A549 (cell line): ENCODE data around the gene MEG3. TPM values are rescaled to one million over a fixed set of nuclear protein-coding genes. Genes with fewer than 3 reads are reported as not detected.

Experiments used
- ATAC-seq, 2 experiments: fragments of 200-7000 bp in 1 of 2; fragments of >200 bp in 1 of 2; cut with Nextera tagmentation in 1 of 2; cut with Tn5 transposase in 1 of 2; 3 replicates each; pipeline versions ENCODE4 v1.8.0 to v1.9.1; 2018 to 2020; ENCODE audit warnings: mild to moderate bottlenecking in 1 of 2, moderate library complexity in 1 of 2
- CTCF ChIA-PET: fragments of 300-600 bp; sonication (Branson Sonifier 250); formaldehyde crosslinking; extraction: SDS; loops from one replicate; lab custom pipeline; 2021; ENCODE audit warnings: antibody characterized with exemption, inconsistent platforms; lab: Yijun Ruan, JAX
- POLR2A ChIA-PET: fragments of 350-600 bp; formaldehyde crosslinking; extraction: SDS; loops from one replicate; lab custom pipeline; 2021; ENCODE audit warnings: antibody characterized with exemption, inconsistent platforms; lab: Yijun Ruan, JAX
- DNase-seq, 2 experiments: peaks; one replicate each; pipeline versions ENCODE4 v3.0.0 to v3.0.0-alpha.2; 2011 to 2016; ENCODE audit warnings: low read depth in 1 of 2, low spot score in 1 of 2
- FAIRE-seq: peaks from 2 replicates; lab custom pipeline; 2011; peaks lifted over from hg19 to GRCh38; lab: Jason Lieb, UNC
- H3K27ac ChIP-seq, 2 experiments: fragments of >200 bp; sonication (Bioruptor Twin); formaldehyde crosslinking; 3 replicates each; pipeline ENCODE4 v1.5.1; 2016 to 2017
- H3K4me1 ChIP-seq: fragments of >200 bp; sonication (Bioruptor Twin); formaldehyde crosslinking; 3 replicates; pipeline ENCODE4 v1.6.1; 2016
- H3K4me2 ChIP-seq: fragments of >200 bp; sonication (Bioruptor Twin); formaldehyde crosslinking; 3 replicates; pipeline ENCODE4 v1.6.1; 2016
- H3K4me3 ChIP-seq: fragments of >200 bp; sonication (Bioruptor Twin); formaldehyde crosslinking; 3 replicates; pipeline ENCODE4 v1.5.1; 2016
- H3K9me3 ChIP-seq: fragments of >200 bp; sonication (Bioruptor Twin); formaldehyde crosslinking; 3 replicates; pipeline ENCODE4 v1.6.1; 2016
- CEBPB ChIP-seq, 2 experiments: fragments of >200 bp in 1 of 2; sonication (Bioruptor Twin) in 1 of 2; formaldehyde crosslinking in 1 of 2; IDR thresholded peaks; 2 replicates each; pipeline ENCODE4 v1.6.1; 2012 to 2016
- ESRRA ChIP-seq: fragments of 150-350 bp; IDR thresholded peaks from 2 replicates; pipeline ENCODE4 v1.6.1; 2014; ENCODE audit warnings: mild to moderate bottlenecking, low read length, borderline replicate concordance
- FOSB ChIP-seq: fragments of 250-450 bp; sonication (Bioruptor Pico); IDR thresholded peaks from 2 replicates; pipeline ENCODE4 v1.5.0; 2020; ENCODE audit warnings: mild to moderate bottlenecking, moderate library complexity
- FOSL2 ChIP-seq, 2 experiments: fragments of 450-650 bp in 1 of 2; fragments of >200 bp in 1 of 2; sonication (Bioruptor Twin) in 1 of 2; formaldehyde crosslinking; IDR thresholded peaks; 2 replicates each; pipeline versions ENCODE4 v1.5.0 to v1.6.1; 2016 to 2020; ENCODE audit warnings: mild to moderate bottlenecking in 1 of 2, moderate library complexity in 1 of 2
- JUN ChIP-seq, 2 experiments: fragments of >200 bp; sonication (Bioruptor Twin); formaldehyde crosslinking; IDR thresholded peaks; 2 replicates in 1 of 2; 3 replicates in 1 of 2; pipeline ENCODE4 v1.6.1; 2016 to 2017
- JUNB ChIP-seq: fragments of >200 bp; sonication (Bioruptor Twin); formaldehyde crosslinking; IDR thresholded peaks from 2 replicates; pipeline ENCODE4 v1.6.1; 2016
- NR3C1 ChIP-seq: fragments of >200 bp; sonication (Bioruptor Twin); formaldehyde crosslinking; IDR thresholded peaks from 3 replicates; pipeline ENCODE4 v1.6.1; 2017
- PHF8 ChIP-seq: fragments of 200-600 bp; sonication (generic); IDR thresholded peaks from 2 replicates; pipeline ENCODE4 v1.6.1; 2016; ENCODE audit warnings: low read depth, mild to moderate bottlenecking, antibody characterized with exemption, moderate library complexity, borderline replicate concordance
- POLR2AphosphoS2 ChIP-seq: conservative IDR thresholded peaks from 2 replicates; pipeline ENCODE4 v1.6.1; 2012; ENCODE audit warnings: low read length, improper control_type of control experiment, inconsistent platforms
- RARB ChIP-seq: fragments of 250-450 bp; sonication (Bioruptor Pico); IDR thresholded peaks from 2 replicates; pipeline ENCODE4 v1.8.0; 2021; ENCODE audit warnings: mild to moderate bottlenecking, moderate library complexity
- RCOR1 ChIP-seq: fragments of 150-350 bp; IDR thresholded peaks from 2 replicates; pipeline ENCODE4 v1.6.1; 2014; ENCODE audit warnings: antibody characterized with exemption, low read length, low read depth
- RFX5 ChIP-seq: fragments of 450-650 bp; IDR thresholded peaks from 2 replicates; pipeline ENCODE4 v1.7.1; 2014; ENCODE audit warnings: antibody characterized with exemption, mild to moderate bottlenecking, moderate library complexity
- SMC3 ChIP-seq: fragments of >200 bp; sonication (Bioruptor Twin); formaldehyde crosslinking; IDR thresholded peaks from 3 replicates; pipeline ENCODE4 v1.6.1; 2018; ENCODE audit warnings: inconsistent platforms
- SREBF2 ChIP-seq: fragments of 450-650 bp; IDR thresholded peaks from 2 replicates; pipeline ENCODE4 v1.6.1; 2014; ENCODE audit warnings: mild to moderate bottlenecking, moderate library complexity
- TFCP2L1 ChIP-seq: fragments of 250-450 bp; sonication (Bioruptor Pico); IDR thresholded peaks from 2 replicates; pipeline ENCODE4 v1.5.0; 2021; ENCODE audit warnings: mild to moderate bottlenecking
- ZC3H11A ChIP-seq: fragments of 450-650 bp; IDR thresholded peaks from 2 replicates; pipeline ENCODE4 v1.6.1; 2014; ENCODE audit warnings: antibody characterized with exemption, mild to moderate bottlenecking
- ZFP36 ChIP-seq: fragments of 450-650 bp; IDR thresholded peaks from 2 replicates; pipeline ENCODE4 v1.6.1; 2014; ENCODE audit warnings: borderline replicate concordance; ENCODE audit not compliant: partially characterized antibody
- ZSCAN20 ChIP-seq: fragments of 250-450 bp; sonication (Bioruptor Pico); IDR thresholded peaks from 2 replicates; pipeline ENCODE4 v1.8.0; 2022; ENCODE audit warnings: mild to moderate bottlenecking, moderate library complexity
- WGBS: methylation state at CpG from one replicate; pipeline ENCODE4 v1.1.6; 2017; ENCODE audit errors: missing lambda C conversion rate; 5-methylcytosine and 5-hydroxymethylcytosine counted together
- polyA plus RNA-seq, 4 experiments: library from polyadenylated mRNA; depleted of rRNA in 3 of 4; stranded (reverse); fragments of >200 nt; fragmentation: RNase III in 1 of 4; extraction: RNeasy Plus Mini Kit Qiagen cat#74134 plus additional on column Dnase treatment in 1 of 4; gene quantifications; 2 replicates in 3 of 4; 3 replicates in 1 of 4; pipeline ENCODE4 v1.2.3, GENCODE V29; 2011 to 2017
- TF ChIP-seq, protein P1 (sequence below): fragments of >200 bp; sonication (Bioruptor Twin); formaldehyde crosslinking; IDR thresholded peaks from 3 replicates; pipeline ENCODE4 v1.6.1; 2016
- TF ChIP-seq, protein P2 (sequence below): fragments of 150-350 bp; IDR thresholded peaks from 2 replicates; pipeline ENCODE4 v1.6.1; 2014; ENCODE audit warnings: low read depth, mild to moderate bottlenecking, low read length
- TF ChIP-seq, protein P3 (sequence below): fragments of 250-450 bp; sonication (Bioruptor Pico); IDR thresholded peaks from 2 replicates; pipeline ENCODE4 v1.5.0; 2020; ENCODE audit warnings: low read depth, mild to moderate bottlenecking, moderate library complexity
- TF ChIP-seq, protein P4 (sequence below): fragments of >200 bp; sonication (Bioruptor Twin); formaldehyde crosslinking; IDR thresholded peaks from 3 replicates; pipeline ENCODE4 v1.5.1; 2016

The MEG3 gene
- polyA plus RNA-seq, 2 of the 4 experiments (the other 2 are of a cell fraction) = 27.0 to 56.7 TPM

DNA sequence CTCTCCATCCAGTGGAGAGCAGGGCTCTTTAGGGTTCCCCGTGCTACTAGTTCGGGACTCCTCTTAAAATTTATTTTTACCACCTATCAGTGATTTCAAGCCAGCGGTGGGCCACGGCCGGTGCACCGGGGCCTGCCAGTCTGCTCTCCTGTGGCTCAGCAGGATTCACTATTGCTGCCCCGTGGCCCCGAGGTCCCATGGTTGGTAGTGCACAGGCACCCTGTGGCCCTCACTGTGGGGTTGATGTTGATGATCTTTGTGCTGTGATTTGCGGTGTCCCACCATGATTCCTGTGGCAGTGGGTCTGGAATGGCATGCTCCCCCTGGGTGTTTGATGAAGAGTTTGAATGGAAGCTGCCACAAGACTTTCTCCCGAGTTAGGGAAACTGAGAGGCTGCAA lies 12.6 kb upstream of the MEG3 start:
- ATAC-seq = no peak
- no peak for FAIRE-seq
- ChIA-PET CTCF (interaction anchor here (1.1 kb wide), 1 partner anchor 25 kb away, joined by 3 read pairs; no protein-coding TSS in a partner anchor), POLR2A (no interaction called here)
- no peak for TF ChIP-seq PHF8
- no peak for TF ChIP-seq ZSCAN20 (CRISPR knock-in tag)
- no peak for TF ChIP-seq ZC3H11A
- DNase-seq = no peak
- Histone ChIP-seq H3K27ac (no peak overlapping the region), H3K4me2 (no peak overlapping the region), H3K4me3 (no peak overlapping the region), H3K4me1 (no peaks in the 10 kb centered on the region), H3K9me3 (peaks cover 38% of the 10 kb centered on the region)
- WGBS = 58% methylated on average over 10 of the region's 10 CpGs

DNA sequence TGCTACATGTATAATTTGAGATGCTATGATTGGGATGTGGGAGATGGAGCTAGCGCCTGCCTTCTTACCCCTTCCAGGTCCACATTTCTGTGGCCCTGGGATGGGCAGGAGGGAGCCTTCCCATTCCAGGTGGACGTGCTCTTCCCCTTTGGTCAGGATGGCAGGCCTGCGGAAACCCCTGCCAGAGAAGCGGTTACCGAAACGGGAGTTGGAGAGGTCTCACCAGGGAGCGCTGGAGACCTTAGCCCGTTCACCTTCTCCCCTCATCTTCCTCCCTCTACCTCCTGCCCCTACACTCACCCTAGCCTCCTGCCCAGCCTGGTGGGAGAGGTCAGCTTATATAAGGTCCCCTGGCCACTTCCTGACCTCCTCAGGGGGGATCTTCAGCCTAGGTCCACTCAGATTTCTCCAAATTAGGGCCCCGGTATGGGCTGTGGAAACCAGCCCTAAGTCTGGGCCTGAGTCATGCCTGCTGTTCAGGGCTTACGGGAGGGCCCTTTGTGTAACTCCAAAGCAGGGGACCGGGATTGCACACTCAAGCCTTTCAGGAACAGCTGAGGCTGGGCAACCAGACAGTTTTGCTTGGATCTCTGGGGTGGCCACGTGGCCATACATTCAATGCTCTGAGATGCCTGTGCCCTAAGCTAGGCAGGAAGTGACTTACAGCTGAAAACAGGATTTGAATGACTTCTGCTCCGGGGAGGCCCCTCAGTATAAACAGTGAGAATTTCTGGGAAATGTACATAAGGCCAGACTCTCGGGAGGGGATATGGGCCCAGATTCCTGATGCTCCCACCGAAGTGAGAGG lies 10.2 kb upstream of the MEG3 start:
- no peak for TF ChIP-seq ESRRA
- TF ChIP-seq, protein P1, sequence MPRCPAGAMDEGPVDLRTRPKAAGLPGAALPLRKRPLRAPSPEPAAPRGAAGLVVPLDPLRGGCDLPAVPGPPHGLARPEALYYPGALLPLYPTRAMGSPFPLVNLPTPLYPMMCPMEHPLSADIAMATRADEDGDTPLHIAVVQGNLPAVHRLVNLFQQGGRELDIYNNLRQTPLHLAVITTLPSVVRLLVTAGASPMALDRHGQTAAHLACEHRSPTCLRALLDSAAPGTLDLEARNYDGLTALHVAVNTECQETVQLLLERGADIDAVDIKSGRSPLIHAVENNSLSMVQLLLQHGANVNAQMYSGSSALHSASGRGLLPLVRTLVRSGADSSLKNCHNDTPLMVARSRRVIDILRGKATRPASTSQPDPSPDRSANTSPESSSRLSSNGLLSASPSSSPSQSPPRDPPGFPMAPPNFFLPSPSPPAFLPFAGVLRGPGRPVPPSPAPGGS = no peak
- TF ChIP-seq FOSB (CRISPR knock-in tag) = no peak
- H3K4me3 ChIP-seq = no peak overlapping the region
- DNase-seq (no peak), FAIRE-seq (no peak), ATAC-seq (no peak)
- H3K4me2 ChIP-seq = no peak overlapping the region
- H3K9me3 ChIP-seq = peaks cover 14% of the 10 kb centered on the region
- POLR2A ChIA-PET = no interaction called here
- WGBS = 87% methylated on average over 15 of the region's 15 CpGs
- H3K27ac ChIP-seq = no peak overlapping the region
- CTCF ChIA-PET = interaction anchor here (1.0 to 1.4 kb wide), 3 partner anchors 9 to 35 kb away, joined by 3 read pairs; no protein-coding TSS in a partner anchor
- H3K4me1 ChIP-seq = no peaks in the 10 kb centered on the region

DNA sequence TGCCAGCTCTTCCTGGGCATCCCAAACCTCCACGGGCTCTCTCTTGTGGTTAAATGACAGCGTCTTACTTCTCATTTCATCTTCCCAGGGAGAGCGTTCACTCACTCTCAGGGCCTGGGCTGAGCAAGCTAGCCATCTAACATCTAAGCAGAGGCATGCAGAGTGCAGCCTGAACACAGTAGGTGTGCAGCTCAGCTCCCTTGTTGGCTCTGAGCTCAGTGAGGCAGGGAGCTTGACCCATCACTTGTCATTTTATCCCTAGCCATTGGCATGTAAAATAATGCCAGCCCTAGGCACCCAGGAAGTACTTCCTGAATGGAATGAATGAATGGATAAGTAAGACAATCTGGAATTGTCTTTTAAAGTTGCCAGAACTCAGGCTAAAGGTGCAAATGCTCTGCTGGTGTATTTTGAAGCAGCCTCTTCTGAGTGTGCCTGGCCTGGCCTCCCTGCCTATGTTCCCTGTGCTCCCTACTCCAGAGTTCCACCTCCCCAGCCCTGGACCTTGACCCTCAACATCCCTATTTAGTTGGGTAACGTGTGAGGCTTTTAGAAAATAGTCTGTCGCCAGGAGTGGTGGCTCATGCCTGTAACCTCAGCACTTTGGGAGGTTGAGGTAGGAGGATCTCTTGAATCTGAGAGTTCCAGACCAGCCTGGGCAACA lies 9.5 kb upstream of the MEG3 start:
- no peak overlapping the region for H3K4me2 ChIP-seq
- ATAC-seq (no peak), FAIRE-seq (no peak), DNase-seq (no peak)
- no peaks in the 10 kb centered on the region for H3K4me1 ChIP-seq
- H3K9me3 ChIP-seq = peaks cover 6% of the 10 kb centered on the region
- no peak overlapping the region for H3K4me3 ChIP-seq
- TF ChIP-seq JUNB = no peak
- POLR2A ChIA-PET = no interaction called here
- CTCF ChIA-PET = interaction anchor here (1.0 to 1.4 kb wide), 3 partner anchors 8 to 34 kb away, joined by 3 read pairs; no protein-coding TSS in a partner anchor
- no peak overlapping the region for H3K27ac ChIP-seq
- 83% methylated on average over 5 of the region's 5 CpGs for WGBS

DNA sequence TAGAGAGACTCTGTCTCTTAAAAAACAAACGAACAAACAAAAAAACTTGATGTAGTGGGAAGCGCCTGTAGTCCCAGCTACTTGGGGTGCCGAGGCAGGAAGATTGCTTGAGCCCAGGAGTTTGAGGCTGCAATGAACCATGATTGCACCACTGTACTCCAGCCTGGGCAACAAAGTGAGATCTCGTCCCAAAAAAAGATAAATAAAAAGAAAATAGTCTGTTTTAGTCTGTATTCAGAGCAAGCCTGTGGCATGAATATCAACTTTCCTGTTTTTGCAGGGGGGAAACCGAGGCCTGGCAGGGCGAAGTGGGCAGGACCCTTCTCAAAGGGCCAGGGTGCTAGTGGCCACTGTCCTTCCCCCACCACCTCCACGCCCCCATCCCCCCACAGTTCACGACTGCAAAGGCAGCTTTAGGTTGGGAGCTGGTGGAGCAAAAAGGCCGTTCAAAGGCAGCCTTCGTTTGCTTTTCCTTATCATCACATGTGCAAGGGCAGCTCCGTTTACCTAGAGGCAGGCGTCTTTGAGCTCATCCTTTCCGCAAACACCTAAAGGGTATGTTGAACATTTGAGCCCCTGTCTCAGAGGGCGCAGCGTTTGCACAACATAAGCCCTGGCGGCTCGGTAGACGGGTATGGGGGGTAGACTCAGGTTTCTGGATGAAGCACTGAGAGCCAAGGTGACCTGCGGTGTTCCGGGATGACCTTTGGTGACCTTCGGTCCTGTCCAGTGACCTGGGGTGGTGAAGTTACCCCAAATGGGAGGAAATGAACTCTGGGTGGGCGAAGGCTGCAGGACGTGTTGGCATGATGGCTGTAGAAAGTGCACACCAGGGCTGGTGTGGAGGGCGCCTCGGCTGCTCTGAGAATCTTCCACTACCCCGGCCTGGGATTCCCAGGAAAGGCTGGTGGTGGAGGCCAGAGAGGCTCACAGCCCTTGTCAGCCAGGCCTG lies 8.7 kb upstream of the MEG3 start:
- ChIA-PET CTCF (no interaction called here), POLR2A (no interaction called here)
- DNase-seq (no peak), ATAC-seq (no peak), FAIRE-seq (no peak)
- H3K27ac ChIP-seq = no peak overlapping the region
- H3K4me3 ChIP-seq = no peak overlapping the region
- H3K9me3 ChIP-seq = no peaks in the 10 kb centered on the region
- H3K4me1 ChIP-seq = no peaks in the 10 kb centered on the region
- no peak overlapping the region for H3K4me2 ChIP-seq
- 75% methylated on average over 26 of the region's 26 CpGs for WGBS
- TF ChIP-seq PHF8 (no peak), TFCP2L1 (no peak), CEBPB (IDR thresholded peaks at IDR 0.05) (no peak), ZFP36 (no peak), NR3C1 (no peak), SREBF2 (no peak), RCOR1 (no peak), RARB (CRISPR knock-in tag) (no peak), SMC3 (no peak), POLR2AphosphoS2 (no peak), JUN (IDR thresholded peaks at IDR 0.05) (no peak), RFX5 (no peak), FOSL2 (IDR thresholded peaks at IDR 0.05) (no peak), FOSL2 (CRISPR knock-in tag; IDR thresholded peaks at IDR 0.05) (no peak)
- TF ChIP-seq, protein P2, sequence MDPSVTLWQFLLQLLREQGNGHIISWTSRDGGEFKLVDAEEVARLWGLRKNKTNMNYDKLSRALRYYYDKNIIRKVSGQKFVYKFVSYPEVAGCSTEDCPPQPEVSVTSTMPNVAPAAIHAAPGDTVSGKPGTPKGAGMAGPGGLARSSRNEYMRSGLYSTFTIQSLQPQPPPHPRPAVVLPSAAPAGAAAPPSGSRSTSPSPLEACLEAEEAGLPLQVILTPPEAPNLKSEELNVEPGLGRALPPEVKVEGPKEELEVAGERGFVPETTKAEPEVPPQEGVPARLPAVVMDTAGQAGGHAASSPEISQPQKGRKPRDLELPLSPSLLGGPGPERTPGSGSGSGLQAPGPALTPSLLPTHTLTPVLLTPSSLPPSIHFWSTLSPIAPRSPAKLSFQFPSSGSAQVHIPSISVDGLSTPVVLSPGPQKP = no peak
- TF ChIP-seq, protein P3, sequence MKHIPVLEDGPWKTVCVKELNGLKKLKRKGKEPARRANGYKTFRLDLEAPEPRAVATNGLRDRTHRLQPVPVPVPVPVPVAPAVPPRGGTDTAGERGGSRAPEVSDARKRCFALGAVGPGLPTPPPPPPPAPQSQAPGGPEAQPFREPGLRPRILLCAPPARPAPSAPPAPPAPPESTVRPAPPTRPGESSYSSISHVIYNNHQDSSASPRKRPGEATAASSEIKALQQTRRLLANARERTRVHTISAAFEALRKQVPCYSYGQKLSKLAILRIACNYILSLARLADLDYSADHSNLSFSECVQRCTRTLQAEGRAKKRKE (CRISPR knock-in tag) = no peak
- TF ChIP-seq, protein P4, sequence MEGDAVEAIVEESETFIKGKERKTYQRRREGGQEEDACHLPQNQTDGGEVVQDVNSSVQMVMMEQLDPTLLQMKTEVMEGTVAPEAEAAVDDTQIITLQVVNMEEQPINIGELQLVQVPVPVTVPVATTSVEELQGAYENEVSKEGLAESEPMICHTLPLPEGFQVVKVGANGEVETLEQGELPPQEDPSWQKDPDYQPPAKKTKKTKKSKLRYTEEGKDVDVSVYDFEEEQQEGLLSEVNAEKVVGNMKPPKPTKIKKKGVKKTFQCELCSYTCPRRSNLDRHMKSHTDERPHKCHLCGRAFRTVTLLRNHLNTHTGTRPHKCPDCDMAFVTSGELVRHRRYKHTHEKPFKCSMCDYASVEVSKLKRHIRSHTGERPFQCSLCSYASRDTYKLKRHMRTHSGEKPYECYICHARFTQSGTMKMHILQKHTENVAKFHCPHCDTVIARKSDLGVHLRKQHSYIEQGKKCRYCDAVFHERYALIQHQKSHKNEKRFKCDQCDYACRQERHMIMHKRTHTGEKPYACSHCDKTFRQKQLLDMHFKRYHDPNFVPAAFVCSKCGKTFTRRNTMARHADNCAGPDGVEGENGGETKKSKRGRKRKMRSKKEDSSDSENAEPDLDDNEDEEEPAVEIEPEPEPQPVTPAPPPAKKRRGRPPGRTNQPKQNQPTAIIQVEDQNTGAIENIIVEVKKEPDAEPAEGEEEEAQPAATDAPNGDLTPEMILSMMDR = no peak
